Keratinocyte (primary cell): ENCODE results near the gene SERPINB1.

ENCODE experiments used
- EZH2 ChIP-seq: IDR thresholded peaks from one replicate; pipeline ENCODE4 v1.6.1; 2012; ENCODE audit warnings: inconsistent platforms, mild to moderate bottlenecking, low read length, moderate library complexity
- TF ChIP-seq, protein P1 (sequence below), 3 experiments: IDR thresholded peaks in 1 of 3; conservative IDR thresholded peaks in 1 of 3; optimal IDR thresholded peaks in 1 of 3; 2 replicates in 2 of 3; 3 replicates in 1 of 3; pipeline versions ENCODE3 to v1.5.1; 2011; ENCODE audit warnings: low read length in 3 of 3, mild to moderate bottlenecking in 3 of 3, moderate library complexity in 2 of 3, control low read depth in 1 of 3, inconsistent platforms in 1 of 3; ENCODE audit not compliant: insufficient read depth in 2 of 3; ENCODE audit errors: extremely low read depth in 1 of 3

DNA sequence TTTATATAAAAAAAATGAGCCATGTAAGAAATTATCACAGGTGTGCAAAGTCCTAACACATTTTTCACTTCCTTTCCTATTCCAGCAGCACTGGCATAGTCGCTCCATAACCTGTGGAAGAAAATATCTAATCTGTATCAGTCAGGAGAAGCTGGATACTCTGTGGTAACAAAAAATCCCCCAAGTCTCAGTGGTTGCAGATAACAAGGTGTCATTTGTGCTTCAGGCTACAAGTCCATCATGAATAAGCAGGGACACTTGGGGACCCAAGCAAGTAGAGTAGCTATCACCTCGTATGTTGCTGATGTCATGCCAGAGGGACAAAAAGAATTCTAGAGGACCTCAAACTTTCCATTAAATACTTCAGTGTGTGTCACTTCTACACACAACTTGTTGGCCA, 30.3 kb upstream of the SERPINB1 start:
- TF ChIP-seq EZH2, result no peak
- TF ChIP-seq, protein P1, sequence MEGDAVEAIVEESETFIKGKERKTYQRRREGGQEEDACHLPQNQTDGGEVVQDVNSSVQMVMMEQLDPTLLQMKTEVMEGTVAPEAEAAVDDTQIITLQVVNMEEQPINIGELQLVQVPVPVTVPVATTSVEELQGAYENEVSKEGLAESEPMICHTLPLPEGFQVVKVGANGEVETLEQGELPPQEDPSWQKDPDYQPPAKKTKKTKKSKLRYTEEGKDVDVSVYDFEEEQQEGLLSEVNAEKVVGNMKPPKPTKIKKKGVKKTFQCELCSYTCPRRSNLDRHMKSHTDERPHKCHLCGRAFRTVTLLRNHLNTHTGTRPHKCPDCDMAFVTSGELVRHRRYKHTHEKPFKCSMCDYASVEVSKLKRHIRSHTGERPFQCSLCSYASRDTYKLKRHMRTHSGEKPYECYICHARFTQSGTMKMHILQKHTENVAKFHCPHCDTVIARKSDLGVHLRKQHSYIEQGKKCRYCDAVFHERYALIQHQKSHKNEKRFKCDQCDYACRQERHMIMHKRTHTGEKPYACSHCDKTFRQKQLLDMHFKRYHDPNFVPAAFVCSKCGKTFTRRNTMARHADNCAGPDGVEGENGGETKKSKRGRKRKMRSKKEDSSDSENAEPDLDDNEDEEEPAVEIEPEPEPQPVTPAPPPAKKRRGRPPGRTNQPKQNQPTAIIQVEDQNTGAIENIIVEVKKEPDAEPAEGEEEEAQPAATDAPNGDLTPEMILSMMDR (optimal IDR thresholded peaks at IDR 0.05 in 1 of 3, IDR thresholded peaks at IDR 0.05 in 1 of 3, conservative IDR thresholded peaks at IDR 0.05 in 1 of 3; ENCODE audit: extremely low read depth in 1 of 3, insufficient read depth in 2 of 3, low read length in 3 of 3), result no peak
